ENCODE data around the gene CYB5B.
A peak's percentile ranks its signal among the peaks of the same experiment; 100 is the strongest.
"Not testable (repeated sequence)": the region's sequence is repeated elsewhere in the genome, so short reads cannot be mapped to it uniquely, and the experiment has no call there.

The CYB5B gene

DNA sequence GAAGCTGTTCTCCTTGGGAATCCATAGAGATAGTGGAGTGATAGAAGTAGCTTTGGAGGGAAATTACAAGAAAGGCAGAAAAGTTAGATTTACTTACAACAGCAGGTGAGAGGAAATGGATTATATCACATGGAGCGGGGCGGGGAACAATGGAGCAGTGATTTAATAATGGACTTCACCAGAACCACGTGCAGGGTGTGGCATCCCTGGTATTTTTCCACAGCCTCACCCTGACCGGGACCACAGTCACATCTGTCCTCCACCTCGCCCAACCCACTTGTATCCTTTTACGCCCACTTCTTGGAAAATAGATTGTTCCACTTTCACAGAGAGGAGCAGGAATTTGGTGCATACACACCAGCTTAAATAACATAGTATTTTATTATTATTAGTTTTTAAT lies 15.9 kb upstream of the CYB5B start:
- DNase-seq (ENCODE audit: low read depth, low spot score), result no peak

DNA sequence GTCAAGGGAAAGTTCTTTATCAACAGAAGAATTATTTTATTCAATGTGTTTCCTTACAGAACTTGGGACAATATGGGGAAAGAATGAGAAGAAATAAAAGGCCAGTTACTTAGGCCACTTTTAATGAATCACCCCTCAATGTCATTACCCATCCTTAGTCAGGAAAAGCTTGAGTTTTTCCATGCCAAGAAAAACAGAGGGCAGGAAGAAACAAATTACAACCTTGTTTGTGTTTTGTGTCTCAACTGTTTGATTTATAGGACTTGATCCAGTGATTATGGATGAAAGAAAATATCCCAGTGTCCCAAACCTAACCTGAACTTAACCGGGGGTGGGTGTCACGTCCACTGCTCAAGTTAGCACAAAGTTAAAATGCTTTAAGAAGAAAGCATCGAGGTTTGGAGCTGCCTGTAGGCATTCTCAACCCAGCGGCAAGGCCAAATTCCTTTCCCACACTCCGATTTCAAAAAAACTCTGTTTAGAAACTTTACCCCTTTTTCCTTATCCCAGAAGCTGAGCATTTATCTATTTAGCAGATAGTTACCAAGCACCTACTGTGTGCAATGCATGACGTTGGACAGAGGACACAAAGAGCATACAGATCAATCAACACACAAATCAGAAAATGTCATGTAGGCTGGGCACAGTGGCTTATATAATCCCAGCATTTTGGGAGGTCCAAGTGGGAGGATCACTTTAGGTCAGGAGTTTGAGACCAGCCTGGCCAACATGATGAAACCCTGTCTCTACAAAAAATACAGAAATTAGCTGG lies 14.0 kb upstream of the CYB5B start:
- DNase-seq (ENCODE audit: low read depth, low spot score), result peak; percentile 73

DNA sequence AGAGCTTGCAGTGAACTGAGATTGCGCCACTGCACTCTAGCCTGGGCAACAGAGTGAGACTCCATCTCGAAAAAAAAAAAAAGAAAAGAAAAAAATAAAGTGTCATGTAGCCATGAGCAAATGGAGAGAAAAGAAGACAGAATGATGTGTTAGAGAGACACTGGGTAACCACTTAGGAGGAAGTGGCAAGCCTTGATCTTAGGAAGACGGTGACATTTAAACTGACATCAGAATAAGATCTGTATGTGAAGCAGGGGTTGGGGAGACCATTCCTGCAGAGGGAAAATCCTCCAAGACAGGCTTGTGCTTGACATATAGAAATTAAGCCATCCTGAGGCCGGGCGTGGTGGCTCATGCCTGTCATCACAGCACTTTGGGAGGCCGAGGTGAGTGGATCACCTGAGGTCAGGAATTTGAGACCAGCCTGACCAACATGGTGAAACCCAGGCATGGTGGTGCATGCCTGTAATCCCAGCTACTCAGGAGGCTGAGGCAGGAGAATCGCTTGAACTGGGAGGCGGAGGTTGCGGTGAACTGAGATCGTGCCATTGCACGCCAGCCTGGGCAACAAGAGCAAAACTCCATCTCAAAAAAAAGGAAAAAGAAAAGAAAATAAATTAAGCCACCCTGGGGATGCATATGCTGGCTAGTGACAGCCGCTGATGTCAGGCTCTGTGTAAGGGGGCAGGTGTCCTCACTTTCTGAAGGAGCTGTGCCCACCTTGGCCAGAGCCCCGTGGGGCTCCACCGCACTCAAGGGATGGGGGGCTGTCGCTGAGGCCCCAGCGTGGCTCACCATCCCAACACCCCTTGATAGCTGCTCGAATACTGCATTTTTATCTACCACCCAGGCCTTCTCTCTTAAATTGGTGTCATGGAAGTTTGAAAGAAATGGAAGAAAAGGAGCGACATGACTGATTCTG lies 13.1 kb upstream of the CYB5B start:
- DNase-seq (ENCODE audit: low read depth, low spot score), result no peak

DNA sequence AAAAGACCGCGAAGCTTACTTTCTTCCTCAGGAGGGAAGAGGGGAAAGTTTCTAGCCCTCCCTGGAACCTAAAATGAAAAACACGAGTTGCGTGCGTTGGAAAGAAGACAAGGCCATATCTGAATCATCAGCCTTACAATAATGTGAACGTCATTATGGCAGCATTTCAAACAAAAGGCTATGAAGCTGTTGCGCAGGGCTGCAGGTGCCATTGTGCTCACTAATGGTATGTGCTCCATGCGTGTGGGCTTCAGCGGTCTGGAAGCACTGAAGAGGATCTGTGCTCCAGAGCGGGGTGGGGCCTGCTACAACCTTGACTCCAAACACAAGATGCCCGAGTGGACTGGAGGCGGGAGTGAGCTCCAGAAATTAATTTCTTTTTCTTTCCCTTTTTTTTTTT lies 12.1 kb upstream of the CYB5B start:
- DNase-seq (ENCODE audit: low read depth, low spot score), result peak; percentile 72

DNA sequence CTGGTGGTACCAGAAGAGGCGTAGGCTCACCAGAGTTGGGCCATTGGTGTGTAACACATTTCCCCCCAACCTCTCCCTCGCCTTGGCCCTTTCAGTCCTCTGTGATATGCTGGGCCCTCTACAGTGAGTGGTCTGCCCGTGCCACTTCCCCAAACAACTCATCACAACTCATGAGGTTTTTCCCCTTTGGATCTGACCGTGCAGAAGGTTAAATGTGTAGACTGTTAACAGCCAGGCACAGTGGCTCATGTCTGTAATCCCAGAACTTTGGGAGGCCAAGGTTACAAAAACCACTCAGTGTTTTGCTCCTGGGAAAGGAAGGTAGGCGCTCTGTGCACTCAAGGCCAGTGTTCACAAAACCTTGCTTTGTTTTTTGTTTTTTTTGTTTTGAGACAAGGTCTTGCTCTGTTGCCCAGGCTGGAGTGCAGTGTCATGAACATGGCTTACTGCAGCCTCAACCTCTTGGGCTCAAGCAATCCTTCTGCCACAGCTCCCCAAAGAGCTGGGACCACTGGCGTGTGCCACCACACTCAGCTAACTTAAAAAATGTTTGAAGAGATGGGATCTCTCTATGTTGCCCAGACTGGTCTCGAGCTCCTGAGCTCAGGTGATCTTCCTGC lies 11.3 kb upstream of the CYB5B start:
- DNase-seq (ENCODE audit: low read depth, low spot score), result no peak

DNA sequence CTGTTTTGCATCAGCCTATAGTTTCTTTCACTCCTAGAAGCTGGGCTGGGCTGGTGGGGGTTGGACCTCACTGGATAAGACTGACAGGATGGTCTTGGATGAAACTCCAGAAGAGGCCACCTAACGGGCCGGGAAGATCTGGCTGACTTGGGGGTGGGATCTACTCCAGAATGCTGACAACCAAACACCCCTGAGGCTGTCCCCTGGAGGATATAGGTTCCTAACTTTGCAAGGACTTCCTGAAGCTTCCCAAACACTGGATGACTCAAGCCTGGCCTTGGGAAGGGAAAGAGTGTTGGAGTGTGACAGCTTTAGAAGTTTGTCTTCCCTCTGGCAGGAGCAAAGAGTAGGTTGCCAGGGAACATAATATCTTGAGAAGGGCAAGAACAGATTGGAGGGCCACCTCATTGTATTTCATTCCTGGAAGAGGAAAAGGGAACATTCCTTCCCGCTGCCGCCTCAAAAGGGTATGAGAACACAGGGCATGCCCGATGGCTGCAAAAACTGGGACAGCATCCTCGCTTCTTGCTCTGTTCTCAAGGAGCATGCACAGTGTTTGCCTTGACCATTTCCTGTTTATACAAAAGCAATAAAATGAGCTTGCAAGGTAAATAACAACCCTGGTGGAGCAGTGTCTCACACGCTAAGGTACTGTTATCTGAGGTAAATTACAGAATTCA lies 6.8 kb upstream of the CYB5B start:
- DNase-seq (ENCODE audit: low read depth, low spot score), result peak; percentile 41

DNA sequence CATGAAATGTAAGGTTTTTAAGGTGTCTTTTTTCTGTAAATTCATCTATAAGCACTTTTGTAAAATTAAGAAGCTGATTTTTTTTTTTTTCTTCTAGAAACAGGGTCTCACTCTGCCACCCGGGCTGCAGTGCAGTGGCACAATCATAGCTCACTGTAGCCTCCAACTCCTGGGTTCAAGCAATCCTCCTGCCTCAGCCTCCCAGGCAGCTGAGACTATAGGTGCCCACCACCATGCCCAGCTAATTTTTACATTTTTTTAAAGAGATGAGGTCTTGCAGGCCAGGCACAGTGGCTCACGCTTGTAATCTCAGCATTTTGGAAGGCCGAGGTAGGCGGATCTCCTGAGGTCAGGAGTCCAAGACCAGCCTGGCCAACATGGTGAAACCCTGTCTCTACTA lies 4.5 kb upstream of the CYB5B start:
- no peak for DNase-seq (ENCODE audit: low read depth, low spot score)

DNA sequence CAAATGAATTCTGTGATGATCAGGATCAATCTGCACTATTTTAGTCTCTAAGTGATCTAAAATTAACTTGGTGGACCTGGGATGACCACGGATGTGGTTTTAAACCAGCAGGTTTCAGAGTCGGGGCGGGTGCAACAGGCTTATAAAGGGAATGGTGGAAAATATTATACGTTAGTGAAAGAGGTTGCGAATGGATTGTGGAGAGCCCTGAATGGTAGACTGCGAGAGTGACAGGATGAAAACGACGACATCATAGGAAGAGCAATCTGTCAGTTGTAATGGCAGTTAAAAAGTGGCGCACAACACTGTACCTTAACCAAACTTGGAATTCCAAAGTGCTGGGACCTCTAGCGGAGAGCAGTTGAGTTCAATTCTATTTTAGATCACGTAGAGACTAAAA lies 1.2 kb upstream of the CYB5B start:
- DNase-seq (ENCODE audit: low read depth, low spot score), result no peak

DNA sequence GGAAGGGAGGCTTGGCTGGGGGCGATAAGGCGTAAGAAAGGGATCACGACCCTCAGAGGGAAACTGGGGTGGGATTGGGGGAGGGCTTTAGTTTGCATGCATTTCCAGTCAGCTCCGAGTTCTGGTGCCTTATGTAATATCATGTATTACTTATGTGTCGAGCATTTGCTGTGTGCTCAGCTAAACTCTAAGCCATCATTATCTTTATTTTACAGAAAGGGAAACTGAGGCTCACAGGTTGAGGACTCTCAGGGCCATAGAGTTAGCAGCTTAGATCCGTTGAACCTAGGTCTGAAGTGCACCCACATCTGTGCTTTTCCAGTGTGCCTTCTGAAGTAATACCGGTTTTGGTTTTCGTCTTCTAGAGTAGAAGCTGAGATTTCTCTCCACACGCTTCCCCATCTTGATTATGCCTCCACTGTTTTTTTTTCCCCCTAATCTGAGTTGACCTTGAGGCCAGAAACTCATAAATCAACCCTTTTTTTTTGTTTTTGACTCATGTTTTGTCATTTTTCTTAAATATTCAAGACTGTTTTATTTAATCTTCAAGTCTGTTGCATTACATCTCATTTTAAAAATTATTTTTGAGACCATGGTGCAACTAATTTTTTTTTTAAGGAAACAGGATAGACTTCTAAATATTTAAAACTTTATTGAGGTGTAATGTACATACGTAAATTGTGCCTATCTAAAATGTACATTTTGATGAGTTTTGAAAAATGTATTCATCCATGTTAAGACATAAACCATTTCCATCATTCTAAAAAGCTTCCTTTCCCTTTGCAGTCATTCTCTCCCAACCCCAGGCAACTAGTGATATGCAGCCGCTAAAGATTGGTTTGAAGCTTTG lies 741 bp downstream of the CYB5B start:
- DNase-seq (ENCODE audit: low read depth, low spot score), result no peak

DNA sequence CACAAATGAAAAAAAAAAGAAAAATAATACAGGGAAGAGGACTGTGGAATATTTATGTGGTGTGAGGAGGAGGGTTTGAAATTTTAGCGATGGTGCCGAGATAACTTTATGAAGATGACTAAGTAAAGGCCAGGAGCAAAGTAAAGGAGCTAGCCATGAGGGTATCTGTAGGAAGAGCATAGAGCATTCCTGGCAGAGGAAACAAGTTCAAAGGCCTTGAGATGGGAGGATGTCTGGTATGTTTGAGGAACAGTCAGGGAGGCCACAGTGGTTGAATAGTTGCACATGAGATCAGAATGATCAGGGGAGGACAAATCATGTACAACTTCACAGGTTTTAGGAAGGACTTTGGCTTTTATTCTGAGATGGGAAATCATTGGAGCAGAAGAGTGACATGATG lies 4.2 kb downstream of the CYB5B start:
- no peak for DNase-seq (ENCODE audit: low read depth, low spot score)

DNA sequence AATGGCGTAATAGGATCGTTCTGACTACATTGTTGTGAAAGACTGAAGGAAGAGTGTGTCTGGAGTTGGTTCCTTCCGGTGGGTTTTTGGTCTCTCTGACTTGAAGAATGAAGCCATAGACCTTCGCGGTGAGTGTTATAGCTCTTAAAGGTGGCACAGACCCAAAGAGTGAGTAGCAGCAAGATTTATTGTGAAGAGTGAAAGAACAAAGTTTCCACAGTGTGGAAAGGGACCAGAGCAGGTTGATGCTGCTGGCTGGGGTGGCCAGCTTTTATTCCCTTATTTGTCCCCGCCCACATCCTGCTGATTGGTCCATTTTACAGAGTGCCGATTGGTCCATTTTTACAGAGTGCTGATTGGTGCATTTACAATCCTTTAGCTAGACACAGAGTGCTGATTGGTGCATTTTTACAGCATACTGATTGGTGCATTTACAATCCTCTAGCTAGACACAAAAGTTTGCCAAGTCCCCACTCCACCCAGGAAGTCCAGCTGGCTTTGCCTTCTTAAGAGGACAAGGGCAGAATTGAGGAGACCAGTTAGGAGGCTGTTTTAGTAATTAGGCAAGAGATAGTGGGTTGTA lies 4.7 kb downstream of the CYB5B start:
- not testable (repeated sequence) for DNase-seq (ENCODE audit: low read depth, low spot score)

DNA sequence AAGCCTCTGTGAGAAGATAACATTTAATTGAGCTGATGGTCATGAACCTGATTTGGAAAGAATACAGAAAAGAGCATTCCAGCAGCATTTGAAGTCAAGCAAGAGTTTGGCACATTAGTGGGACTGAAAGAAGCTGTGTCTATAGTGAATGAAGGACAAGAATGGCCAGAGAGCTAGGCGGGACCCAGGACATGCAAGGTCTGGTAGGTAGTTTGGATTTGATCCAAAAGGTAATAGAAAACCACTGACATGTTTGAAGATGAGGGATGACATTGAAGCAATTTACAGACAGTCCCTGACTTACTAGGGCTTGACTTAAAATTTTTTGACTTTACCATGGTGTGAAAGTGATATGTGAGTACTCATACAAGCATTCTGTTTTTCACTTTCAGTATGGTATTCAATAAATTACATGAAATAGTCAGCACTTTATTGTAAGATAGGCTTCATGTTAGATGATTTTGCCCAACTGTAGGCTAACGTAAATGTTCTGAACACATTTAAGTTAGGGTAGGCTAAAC lies 7.6 kb downstream of the CYB5B start:
- DNase-seq (ENCODE audit: low read depth, low spot score), result no peak

DNA sequence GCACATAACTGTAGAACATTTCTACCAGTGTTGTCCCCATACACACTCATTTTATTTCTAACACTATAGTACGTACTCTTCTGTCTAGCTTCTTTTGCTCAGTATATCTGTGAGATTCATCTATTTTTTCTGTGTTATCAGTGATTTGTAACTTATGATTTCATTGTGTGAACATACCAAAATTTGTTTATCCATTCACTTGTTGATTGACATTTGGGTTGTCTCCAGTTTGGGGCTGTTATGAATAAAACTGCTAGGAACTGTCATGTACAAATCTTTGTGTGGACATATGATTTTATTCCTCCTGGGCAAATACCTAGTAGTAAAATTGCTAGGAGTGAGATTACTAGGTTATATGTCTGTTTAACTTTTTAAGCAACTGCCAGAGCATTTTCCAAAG lies 9.6 kb downstream of the CYB5B start:
- no peak for DNase-seq (ENCODE audit: low read depth, low spot score)

DNA sequence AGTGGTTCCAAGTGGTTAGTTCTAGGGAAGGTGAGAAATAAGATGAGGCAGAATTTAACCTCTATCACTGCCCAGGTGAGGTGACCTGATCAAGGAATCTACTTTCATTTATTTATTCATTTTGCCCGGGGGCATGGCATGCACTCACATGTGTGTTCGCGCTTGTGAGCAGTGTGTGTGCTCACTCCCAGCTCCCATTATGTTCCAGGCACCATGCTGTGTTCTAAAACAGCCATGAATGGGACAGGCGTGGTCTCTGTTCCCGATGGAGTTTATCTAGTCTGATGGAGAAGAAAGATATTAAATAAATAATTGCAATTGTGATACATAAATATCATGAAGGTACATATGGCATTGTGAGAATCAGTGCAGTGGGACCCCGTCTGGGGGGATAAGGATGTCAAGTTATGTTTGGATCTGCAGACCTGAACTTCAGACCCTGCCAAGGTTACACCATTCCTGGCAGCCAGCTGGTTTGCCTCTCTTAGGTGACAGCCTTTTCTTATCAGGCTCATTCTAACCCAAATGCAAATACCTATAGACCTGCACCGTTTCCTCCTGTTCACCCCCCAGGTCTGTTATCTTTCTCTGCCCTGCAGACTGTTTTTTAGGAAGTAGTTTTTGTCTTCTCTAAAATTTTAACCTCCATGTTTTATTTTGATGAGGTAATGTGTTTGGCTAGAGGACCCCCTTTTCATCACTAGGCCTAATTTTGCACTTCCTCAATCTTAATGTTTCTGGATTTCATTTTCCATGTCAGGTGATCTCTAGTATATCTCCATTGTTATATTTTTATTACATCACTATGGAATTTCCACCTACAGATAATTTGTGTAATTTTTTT lies 11.8 kb downstream of the CYB5B start:
- no peak for DNase-seq (ENCODE audit: low read depth, low spot score)

DNA sequence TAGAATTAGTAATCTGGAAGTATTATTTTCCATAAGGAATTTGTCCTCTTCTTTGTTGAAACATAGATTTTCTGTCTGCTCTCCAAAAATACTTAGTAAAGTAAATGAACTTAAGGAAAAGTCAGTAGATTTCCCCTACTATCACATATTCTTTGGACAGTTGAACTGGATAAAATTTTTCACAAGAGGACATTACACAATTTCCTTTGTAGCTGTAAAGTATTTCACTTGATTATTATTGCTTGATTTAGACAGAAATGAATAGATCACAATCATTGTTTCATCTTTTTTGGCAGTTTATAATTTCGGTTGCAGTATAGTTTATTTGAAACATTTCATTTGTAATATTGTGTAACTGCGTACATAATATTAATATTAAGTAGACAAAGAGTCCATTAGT lies 12.5 kb downstream of the CYB5B start:
- DNase-seq (ENCODE audit: low read depth, low spot score), result no peak

DNA sequence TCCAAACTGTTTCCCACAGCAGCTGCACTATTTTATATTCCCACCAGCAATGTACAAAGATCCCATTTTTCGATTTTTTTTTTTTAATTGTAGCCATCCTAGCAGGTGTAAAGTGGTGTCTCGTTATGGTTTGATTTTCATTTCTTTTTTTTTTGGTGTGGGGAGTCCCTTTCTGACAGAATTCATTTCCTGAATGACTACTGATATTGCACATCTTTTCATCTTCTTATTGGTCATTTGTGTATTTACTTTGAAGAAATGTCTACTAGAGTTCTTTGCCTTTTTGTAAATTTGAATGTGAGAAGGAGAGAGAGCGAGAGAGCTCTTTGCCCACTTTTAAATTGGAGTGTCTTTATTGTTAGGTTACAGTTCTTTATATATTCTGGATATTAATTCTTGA lies 14.0 kb downstream of the CYB5B start:
- DNase-seq (ENCODE audit: low read depth, low spot score), result no peak

DNA sequence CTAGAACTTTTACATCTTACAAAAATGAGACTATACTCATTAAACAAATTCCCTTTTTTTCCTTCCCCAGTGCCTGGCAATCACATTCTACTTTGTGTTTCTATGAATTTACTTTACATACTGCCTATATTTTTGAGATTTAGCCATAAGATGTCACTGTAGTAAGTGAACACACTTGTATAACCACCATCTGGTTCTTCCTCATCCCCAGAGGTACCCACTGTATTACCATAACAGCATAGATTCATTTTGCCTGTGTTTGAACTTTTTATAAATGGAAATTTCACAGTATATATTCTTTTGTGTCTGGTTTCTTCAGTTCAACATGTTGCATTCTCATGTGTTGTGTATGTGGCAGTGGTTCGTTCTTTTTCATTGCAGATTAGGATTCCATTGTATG lies 15.8 kb downstream of the CYB5B start:
- DNase-seq (ENCODE audit: low read depth, low spot score), result no peak

DNA sequence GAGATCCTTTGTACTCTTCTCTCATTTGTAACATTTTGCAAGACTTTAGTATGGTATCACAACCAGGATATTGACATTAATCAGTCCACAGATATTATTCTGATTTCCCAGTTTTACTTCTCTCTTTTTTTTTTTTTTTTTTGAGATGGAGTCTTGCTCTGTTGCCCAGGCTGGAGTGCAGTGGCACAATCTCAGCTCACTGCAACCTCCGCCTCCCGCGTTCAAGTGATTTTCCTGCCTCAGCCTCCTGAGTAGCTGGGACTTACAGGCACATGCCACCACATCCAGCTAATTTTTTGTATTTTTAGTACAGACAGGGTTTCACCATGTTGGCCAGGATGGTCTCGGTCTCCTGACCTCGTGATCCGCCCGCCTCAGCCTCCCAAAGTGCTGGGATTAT lies 16.6 kb downstream of the CYB5B start:
- DNase-seq (ENCODE audit: low read depth, low spot score), result not testable (repeated sequence)

DNA sequence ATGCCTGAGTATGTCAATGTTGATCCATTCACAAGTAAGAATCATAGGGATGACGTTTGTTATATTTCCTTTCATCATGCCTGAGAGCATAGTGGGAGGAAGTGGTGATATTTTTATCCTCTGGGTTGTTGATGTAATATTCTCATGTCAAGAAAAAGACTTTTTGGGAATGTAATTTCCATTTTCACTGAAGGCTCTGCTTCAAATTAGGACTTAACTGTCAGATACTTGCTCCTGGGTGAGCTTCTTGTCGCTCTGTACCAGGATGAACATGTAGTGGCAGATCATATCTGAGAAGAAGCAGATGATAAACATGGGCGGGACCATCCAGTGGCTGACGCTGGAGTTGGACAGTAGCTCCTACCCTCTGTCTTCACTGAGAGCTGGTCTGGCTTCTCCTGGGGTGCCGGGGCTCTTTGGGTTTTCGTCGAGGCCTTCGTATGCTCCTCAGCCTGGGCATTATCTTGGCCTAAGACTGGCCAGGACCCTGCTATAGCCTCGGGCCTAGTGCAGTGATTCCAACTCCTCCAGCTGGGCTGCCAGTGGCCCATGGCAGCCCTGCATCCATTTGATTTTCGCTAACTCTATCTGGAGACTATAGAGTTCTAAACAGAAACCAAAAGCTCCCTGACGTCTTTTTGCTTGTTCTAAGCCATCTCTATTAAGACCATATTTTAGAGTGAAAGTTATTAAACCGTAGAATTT lies 19.7 kb downstream of the CYB5B start:
- DNase-seq (ENCODE audit: low read depth, low spot score), result peak; percentile 28

Measured in astrocyte of the hippocampus (primary cell).